GM12872 (cell line): Measurements from ENCODE around the gene STAB2.

ENCODE experiments used
- TF ChIP-seq, protein P1 (sequence below): IDR thresholded peaks from 3 replicates; pipeline ENCODE4 v1.5.1; 2011; ENCODE audit warnings: low read depth, mild to moderate bottlenecking, low read length, moderate library complexity; ENCODE audit not compliant: insufficient read depth

The STAB2 gene

GRCh38 chr12:103811791-103812190 lies 224.7 kb downstream of the STAB2 start:
- TF ChIP-seq, protein P1, sequence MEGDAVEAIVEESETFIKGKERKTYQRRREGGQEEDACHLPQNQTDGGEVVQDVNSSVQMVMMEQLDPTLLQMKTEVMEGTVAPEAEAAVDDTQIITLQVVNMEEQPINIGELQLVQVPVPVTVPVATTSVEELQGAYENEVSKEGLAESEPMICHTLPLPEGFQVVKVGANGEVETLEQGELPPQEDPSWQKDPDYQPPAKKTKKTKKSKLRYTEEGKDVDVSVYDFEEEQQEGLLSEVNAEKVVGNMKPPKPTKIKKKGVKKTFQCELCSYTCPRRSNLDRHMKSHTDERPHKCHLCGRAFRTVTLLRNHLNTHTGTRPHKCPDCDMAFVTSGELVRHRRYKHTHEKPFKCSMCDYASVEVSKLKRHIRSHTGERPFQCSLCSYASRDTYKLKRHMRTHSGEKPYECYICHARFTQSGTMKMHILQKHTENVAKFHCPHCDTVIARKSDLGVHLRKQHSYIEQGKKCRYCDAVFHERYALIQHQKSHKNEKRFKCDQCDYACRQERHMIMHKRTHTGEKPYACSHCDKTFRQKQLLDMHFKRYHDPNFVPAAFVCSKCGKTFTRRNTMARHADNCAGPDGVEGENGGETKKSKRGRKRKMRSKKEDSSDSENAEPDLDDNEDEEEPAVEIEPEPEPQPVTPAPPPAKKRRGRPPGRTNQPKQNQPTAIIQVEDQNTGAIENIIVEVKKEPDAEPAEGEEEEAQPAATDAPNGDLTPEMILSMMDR, result no peak

GRCh38 chr12:103812789-103813188 lies 225.7 kb downstream of the STAB2 start:
- TF ChIP-seq, protein P1, result 0 out of 3 replicates have a peak, but pooled peaks have one; percentile 9

DNA sequence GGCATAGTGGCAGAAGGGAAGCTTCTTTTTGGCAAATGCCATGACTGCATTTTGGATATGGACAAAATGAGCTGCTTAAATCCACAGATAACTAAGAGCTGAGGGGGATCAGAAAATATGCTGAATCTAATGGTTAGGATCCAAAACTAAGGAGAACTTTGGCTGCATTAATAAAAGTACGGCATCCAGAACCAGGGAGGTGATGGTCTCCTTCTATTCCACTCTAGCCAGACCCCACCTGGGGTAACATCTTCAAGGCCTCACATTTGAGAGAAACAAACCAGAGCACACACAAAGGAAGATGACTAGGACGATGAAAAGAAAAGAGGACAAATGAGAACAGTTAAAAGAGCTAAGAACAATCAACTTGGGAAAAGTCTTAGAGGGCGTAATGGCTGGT lies 226.4 kb downstream of the STAB2 start:
- TF ChIP-seq, protein P1, result no peak

DNA sequence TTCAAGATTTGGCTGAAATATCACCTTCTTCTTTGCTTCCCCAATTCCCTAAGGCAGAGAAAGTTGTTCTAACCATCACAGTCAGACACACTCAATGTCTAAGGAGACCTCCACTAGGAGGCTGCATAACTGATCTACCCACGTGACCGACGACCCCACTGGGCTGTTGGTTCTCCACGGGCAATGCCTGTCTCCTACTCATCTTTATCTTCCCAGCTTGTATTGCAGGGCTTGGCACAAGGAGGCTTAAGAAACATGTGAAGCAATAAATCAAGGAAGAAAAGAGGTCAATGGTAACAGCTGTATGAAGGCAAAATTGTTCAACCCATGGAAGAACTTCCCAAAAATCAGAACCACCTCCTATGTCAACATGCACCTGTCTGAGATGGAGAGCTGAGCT lies 226.9 kb downstream of the STAB2 start:
- TF ChIP-seq, protein P1, result no peak

GRCh38 chr12:103814436-103814835 lies 227.4 kb downstream of the STAB2 start:
- TF ChIP-seq, protein P1, result no peak
